Measurements from ENCODE around the gene DPP6. TPM values are rescaled to one million over a fixed set of nuclear protein-coding genes. Genes with fewer than 3 reads are reported as not detected.
"Not testable (repeated sequence)": the region's sequence is repeated elsewhere in the genome, so short reads cannot be mapped to it uniquely, and the experiment has no call there.

DPP6 gene
- total RNA-seq, 1 experiment from 2014 or later, result not detected

GRCh38 chr7:154656618-154657017 is 604.4 kb downstream of the DPP6 start:
- no peak for DNase-seq (ENCODE audit: low spot score)

- DNase-seq (ENCODE audit: low spot score), result no peak
Observed at GRCh38 chr7:154666768-154667167, 614.6 kb downstream of the DPP6 start.

GRCh38 chr7:154672659-154673415 is 620.6 kb downstream of the DPP6 start:
- no peak for DNase-seq (ENCODE audit: low spot score)

DNA sequence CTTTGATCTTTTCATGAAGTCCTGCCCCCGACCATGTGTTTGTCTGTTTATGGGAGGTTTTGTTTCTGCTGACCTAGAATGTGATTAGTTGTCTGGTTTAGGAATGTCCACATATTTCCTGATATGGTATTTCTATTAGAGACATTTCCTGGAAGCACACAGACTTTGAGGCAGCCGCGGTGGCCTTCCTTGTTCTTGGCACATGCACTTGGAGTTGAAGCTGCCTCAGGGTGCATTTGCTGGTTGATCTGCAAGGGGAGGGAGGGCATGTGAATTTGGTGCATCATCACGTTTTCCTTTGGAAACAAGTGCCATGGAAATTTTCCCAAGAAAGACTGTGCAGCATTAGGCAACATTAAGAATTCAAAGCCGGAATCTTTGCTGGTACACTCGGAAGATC is 622.0 kb downstream of the DPP6 start:
- DNase-seq (ENCODE audit: low spot score), result no peak

GRCh38 chr7:154675560-154675959 is 623.4 kb downstream of the DPP6 start:
- DNase-seq (ENCODE audit: low spot score), result no peak

DNA sequence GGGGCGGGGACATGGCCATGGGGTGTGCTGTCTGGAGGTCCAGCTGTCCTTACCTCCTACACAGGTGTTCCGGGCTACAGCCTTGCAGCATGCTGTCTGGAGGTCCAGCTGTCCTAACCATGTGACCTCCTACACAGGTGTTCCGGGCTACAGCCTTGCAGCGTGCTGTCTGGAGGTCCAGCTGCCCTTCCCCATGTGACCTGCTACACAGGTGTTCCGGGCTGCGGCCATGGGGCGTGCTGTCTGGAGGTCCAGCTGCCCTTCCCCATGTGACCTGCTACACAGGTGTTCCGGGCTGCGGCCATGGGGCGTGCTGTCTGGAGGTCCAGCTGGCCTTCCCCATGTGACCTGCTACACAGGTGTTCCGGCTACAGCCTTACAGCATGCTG is 623.8 kb downstream of the DPP6 start:
- DNase-seq (ENCODE audit: low spot score), result not testable (repeated sequence)

DNA sequence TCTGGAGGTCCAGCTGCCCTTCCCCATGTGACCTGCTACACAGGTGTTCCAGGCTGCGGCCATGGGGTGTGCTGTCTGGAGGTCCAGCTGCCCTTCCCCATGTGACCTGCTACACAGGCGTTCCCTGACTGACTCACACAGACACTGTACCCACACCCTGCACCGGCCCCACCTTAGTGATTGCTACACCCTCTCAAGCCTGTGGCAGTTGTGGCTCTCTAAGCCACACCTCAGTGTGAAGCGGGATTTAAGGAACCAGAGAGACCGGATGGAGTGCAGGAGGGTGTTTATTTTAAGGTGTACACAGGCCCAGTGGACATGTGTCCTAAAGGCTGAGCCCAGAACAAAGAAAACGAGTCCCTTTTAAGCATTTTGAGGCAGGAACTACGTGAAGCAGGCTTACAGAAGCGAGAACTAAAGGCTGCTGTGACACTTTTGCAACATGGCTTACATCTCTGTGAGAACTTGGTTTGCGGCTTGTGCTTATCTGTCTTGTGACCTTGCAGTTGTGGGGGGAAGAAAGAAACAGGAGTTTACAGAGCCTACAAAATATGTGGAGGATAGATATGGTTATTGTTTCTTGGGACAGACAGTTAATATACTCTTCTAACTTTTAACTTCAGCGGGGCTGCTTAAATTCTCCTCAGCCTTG is 624.4 kb downstream of the DPP6 start:
- no peak for DNase-seq (ENCODE audit: low spot score)

DNA sequence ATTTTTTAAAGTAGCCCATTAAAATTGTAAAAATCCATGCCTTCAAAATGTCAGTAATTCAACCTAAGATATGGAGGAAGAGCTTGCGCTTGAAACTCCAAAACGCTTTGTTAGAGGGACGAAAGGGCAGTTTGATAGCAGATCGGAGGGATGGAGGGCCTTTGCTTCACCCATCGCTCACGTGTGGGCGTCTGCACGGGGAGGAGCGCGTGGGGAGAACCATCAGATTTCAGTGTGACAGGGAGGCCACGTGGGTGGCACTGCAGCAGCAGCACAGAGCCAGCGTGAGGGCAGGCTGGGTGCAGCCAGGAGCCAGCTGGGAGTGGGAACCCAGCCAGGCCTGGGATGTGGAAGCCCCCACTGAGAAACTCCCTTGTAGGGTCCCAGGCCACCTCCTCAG is 625.3 kb downstream of the DPP6 start:
- DNase-seq (ENCODE audit: low spot score), result no peak

- DNase-seq (ENCODE audit: low spot score), result not testable (repeated sequence)
Observed at GRCh38 chr7:154678001-154678550, 625.9 kb downstream of the DPP6 start.

GRCh38 chr7:154679379-154680053 is 627.3 kb downstream of the DPP6 start:
- no peak for DNase-seq (ENCODE audit: low spot score)

DNA sequence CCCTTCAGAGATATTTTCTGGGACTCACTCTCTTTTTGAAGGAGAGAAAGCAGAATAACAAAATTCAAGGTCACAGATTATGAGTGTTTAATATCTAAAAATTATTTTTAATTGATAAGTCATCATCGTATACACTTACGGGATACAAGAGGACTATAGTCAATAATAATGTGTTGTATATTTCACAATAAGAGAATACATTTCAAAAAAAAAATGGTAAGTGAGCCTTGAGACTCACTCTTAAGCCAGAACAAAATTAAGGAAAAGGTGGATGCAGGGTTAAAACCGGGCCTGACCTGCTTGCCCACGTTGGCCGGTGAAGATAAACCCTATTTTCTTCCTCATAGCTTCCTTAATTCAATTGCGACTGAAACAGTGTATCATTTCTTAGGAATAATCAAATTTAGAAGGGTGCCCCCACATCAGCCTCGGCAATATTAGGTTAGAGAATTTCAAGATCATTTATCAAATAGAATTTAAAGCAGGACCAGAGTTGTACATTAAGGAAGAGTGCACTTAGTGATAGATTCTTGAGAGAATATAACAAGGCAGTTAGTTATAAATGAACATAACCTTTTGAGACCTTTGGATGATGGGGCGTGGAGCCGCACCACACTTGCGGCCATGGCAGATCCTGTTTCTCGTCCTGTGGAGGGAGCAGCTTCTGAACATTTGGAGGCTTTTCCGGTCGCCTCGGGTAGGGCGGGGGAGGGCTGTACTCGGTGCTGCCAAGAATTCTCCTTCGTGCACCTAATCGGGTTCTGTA is 628.9 kb downstream of the DPP6 start:
- DNase-seq (ENCODE audit: low spot score), result no peak

DNA sequence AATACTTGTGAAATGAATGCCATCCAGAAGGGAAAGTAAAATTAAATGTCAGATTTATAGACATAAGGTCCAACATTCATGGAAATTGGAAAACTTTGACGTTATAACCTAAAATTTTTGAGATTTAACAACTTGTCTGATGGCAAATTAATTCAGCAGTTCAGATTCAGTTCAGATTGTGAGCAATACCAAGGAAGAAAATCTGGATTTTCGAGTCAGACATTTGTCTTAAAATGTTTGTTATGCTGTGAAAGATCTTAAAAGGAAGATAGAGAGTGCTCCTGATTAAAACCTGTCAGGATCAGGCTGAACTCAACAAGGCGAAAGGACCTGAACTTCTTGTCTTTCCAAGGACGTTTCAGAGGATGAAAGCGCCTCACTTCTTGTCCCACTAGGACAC is 629.8 kb downstream of the DPP6 start:
- no peak for DNase-seq (ENCODE audit: low spot score)

DNA sequence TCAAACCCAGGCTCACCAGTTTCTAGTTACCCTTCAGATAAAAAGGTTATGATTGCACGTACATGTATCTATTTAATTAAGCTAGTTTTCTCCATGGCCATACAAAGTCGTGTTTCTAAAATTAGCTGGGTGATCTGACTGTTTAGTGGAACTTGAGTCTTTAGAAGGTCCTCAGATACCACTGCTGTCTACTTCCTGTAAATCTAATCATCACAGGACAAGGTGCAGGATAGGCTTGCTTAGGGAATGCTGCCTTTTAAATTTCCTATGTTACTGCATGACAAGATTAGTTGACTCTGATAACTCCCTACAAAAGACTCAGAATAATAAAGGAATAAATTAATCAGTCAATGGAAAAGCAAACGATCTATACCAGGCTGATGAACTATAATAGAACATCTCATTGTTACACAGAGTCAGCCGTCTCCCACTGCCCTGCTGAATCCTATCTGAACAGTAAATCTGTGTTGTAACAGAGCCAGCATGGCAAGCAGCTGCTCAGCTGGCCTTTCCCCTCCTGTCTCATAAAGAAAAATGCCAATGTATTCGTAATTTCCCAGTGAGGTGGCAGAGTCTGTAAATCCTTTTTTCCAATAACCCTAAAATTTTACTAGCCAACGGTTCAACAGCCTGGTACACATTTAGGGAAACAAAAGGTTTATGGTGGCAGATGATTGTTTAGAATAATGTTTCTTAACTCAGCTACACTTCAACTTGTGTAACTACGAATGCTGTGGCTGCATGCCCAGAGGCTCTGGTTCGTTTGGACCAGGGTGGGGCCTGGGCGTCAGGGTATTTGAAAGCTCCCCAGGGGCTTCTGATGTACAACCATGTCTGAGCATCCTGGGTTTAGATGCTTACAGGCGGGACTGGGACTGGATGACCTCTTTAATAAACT is 632.7 kb downstream of the DPP6 start:
- no peak for DNase-seq (ENCODE audit: low spot score)

DNA sequence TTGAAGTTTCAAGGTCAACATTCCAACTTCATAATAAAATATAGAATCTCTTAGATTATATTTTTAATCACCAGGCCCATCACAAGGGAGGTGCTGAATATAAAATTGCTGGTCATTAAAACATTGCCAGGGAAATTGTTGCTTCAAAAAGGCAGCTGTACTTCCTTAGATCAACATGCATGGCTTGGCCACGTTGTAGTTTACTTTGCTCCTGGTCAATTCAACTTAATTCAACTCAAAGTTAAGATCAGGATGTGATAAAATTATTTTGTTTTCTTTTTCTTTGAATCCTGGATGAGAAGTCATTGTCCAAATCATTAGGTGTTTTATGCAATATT is 633.3 kb downstream of the DPP6 start:
- no peak for DNase-seq (ENCODE audit: low spot score)

GRCh38 chr7:154686305-154686704 is 634.1 kb downstream of the DPP6 start:
- DNase-seq (ENCODE audit: low spot score), result no peak

GRCh38 chr7:154688952-154689351 is 636.8 kb downstream of the DPP6 start:
- no peak for DNase-seq (ENCODE audit: low spot score)

- DNase-seq (ENCODE audit: low spot score), result no peak
Observed at GRCh38 chr7:154690411-154690810, 638.2 kb downstream of the DPP6 start.

- no peak for DNase-seq (ENCODE audit: low spot score)
Observed at GRCh38 chr7:154693661-154694060, 641.5 kb downstream of the DPP6 start.

- DNase-seq (ENCODE audit: low spot score), result no peak
Observed at GRCh38 chr7:154695836-154696235, 643.6 kb downstream of the DPP6 start.

- no peak for DNase-seq (ENCODE audit: low spot score)
Observed at GRCh38 chr7:154696556-154696955, 644.4 kb downstream of the DPP6 start.

DNA sequence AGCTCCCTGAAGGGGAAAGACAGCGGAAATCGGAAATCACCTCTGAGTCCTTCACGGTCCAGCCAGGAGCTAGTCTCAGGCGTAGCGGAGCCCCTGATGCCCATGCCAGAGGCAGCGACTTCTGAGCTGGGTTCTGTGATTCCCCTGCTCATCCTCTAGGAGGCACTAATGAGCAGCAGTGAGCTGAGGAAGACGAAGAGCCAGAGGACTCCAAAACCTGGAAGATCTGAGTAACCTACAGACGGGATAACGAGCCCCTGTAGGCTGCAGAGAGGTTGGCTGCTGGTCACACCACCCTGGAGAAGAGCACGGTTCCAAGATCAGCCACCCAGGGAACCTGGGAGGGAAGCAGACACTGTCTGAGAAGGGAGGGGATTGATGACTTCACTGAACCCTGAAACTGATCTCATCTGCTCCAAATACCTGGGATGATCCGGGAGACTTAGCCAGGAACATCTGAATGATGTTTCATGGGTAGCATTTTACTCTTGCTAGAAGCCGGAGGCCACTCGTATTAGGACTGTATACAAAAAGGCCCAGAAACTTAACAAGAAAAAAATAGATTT is 646.6 kb downstream of the DPP6 start:
- DNase-seq (ENCODE audit: low spot score), result no peak
